IMR-90 (cell line): ENCODE results near the gene NXN. TPM values are rescaled to one million over a fixed set of nuclear protein-coding genes. Genes with fewer than 3 reads are reported as not detected.

Source experiments
- ATAC-seq: fragments of 200-7000 bp; cut with Tn5 transposase; 2 replicates; pipeline ENCODE4 v1.9.1; 2020; ENCODE audit warnings: low read depth, mild to moderate bottlenecking, moderate library complexity
- BruUV-seq: library from RNA; stranded (reverse); fragments of 400-500 nt; replicated peaks from 2 replicates; lab custom pipeline; 2021; lab: Mats Ljungman, UMichigan
- CTCF ChIA-PET: fragments of 300-600 bp; formaldehyde crosslinking; extraction: SDS; loops from one replicate; lab custom pipeline; 2021; ENCODE audit warnings: antibody characterized with exemption; lab: Yijun Ruan, JAX
- POLR2A ChIA-PET: fragments of 300-600 bp; sonication (Branson Sonifier 250); formaldehyde crosslinking; loops from one replicate; lab custom pipeline; 2022; ENCODE audit warnings: antibody characterized with exemption; ENCODE audit not compliant: unreplicated experiment; lab: Charles Lee
- DNase-seq: peaks from one replicate; pipeline ENCODE4 v3.0.0; 2013
- H2AFZ ChIP-seq: replicated peaks from 2 replicates; pipeline ENCODE3; 2013; ENCODE audit warnings: low read length, mild to moderate bottlenecking; ENCODE audit not compliant: poor library complexity
- H2AK5ac ChIP-seq: 2 replicates; pipeline ENCODE4 v1.6.1; 2013; ENCODE audit warnings: low read depth, low read length, inconsistent platforms
- H2AK9ac ChIP-seq: replicated peaks from 2 replicates; pipeline ENCODE3; 2013; ENCODE audit warnings: mild to moderate bottlenecking, low read depth, low read length, moderate library complexity; ENCODE audit not compliant: poor library complexity
- H2BK120ac ChIP-seq: 2 replicates; pipeline ENCODE4 v1.6.1; 2013; ENCODE audit warnings: low read depth, low read length, inconsistent platforms
- H2BK15ac ChIP-seq: 3 replicates; pipeline ENCODE4 v1.6.1; 2013; ENCODE audit warnings: low read depth, low read length, inconsistent platforms
- H2BK20ac ChIP-seq: 2 replicates; pipeline ENCODE4 v1.6.1; 2013; ENCODE audit warnings: low read depth, mild to moderate bottlenecking, inconsistent platforms, low read length, moderate library complexity
- H2BK5ac ChIP-seq: 2 replicates; pipeline ENCODE4 v1.6.1; 2013; ENCODE audit warnings: mild to moderate bottlenecking, low read depth, low read length, inconsistent platforms; ENCODE audit not compliant: poor library complexity, severe bottlenecking
- H3K14ac ChIP-seq: replicated peaks from 2 replicates; pipeline ENCODE4 v1.6.1; 2013; ENCODE audit warnings: low read depth, low read length, inconsistent platforms
- H3K18ac ChIP-seq: 2 replicates; pipeline ENCODE4 v1.6.1; 2013; ENCODE audit warnings: low read depth, low read length, control low read depth
- H3K23ac ChIP-seq: 2 replicates; pipeline ENCODE4 v1.6.1; 2013; ENCODE audit warnings: low read depth, low read length, inconsistent platforms
- H3K27ac ChIP-seq: 2 replicates; pipeline ENCODE4 v1.5.1; 2013; ENCODE audit warnings: mild to moderate bottlenecking, control low read depth, low read length; ENCODE audit not compliant: insufficient read depth
- H3K27me3 ChIP-seq: 2 replicates; pipeline ENCODE4 v1.6.1; 2013; ENCODE audit warnings: low read length; ENCODE audit not compliant: control insufficient read depth, insufficient read depth
- H3K36me3 ChIP-seq: 2 replicates; pipeline ENCODE4 v1.6.1; 2013; ENCODE audit warnings: low read length, mixed read lengths; ENCODE audit not compliant: control insufficient read depth, insufficient read depth
- H3K4ac ChIP-seq: 2 replicates; pipeline ENCODE4 v1.6.1; 2013; ENCODE audit warnings: low read depth, low read length, inconsistent platforms
- H3K4me1 ChIP-seq: 2 replicates; pipeline ENCODE4 v1.6.1; 2013; ENCODE audit warnings: low read length, mixed read lengths; ENCODE audit not compliant: control insufficient read depth, insufficient read depth
- H3K4me2 ChIP-seq: 2 replicates; pipeline ENCODE4 v1.6.1; 2013; ENCODE audit warnings: low read depth, mild to moderate bottlenecking, control low read depth, low read length, moderate library complexity
- H3K4me3 ChIP-seq: 2 replicates; pipeline ENCODE4 v1.5.1; 2013; ENCODE audit warnings: low read depth, mild to moderate bottlenecking, control low read depth, low read length, moderate library complexity; ENCODE audit not compliant: insufficient read depth
- H3K56ac ChIP-seq: 2 replicates; pipeline ENCODE4 v1.6.1; 2013; ENCODE audit warnings: low read length, inconsistent platforms; ENCODE audit not compliant: insufficient read depth; ENCODE audit errors: extremely low read depth
- H3K79me1 ChIP-seq, 2 experiments: 2 replicates each; pipeline ENCODE4 v1.6.1; 2013; ENCODE audit warnings: low read length in 2 of 2, inconsistent platforms in 1 of 2, low read depth in 1 of 2
- H3K9ac ChIP-seq: 2 replicates; pipeline ENCODE4 v1.6.1; 2013; ENCODE audit warnings: low read depth, low read length, control low read depth
- H3K9me1 ChIP-seq: 2 replicates; pipeline ENCODE4 v1.6.1; 2013; ENCODE audit warnings: low read length, inconsistent platforms; ENCODE audit not compliant: insufficient read depth
- H3K9me3 ChIP-seq: 2 replicates; pipeline ENCODE4 v1.6.1; 2013; ENCODE audit warnings: low read length; ENCODE audit not compliant: control insufficient read depth, insufficient read depth
- H4K20me1 ChIP-seq: 2 replicates; pipeline ENCODE4 v1.6.1; 2013; ENCODE audit warnings: low read length, inconsistent platforms; ENCODE audit not compliant: insufficient read depth
- H4K5ac ChIP-seq: 2 replicates; pipeline ENCODE4 v1.6.1; 2013; ENCODE audit warnings: mild to moderate bottlenecking, low read depth, low read length, control low read depth
- H4K8ac ChIP-seq, 2 experiments: 2 replicates each; pipeline ENCODE4 v1.6.1; 2013; ENCODE audit warnings: low read depth in 2 of 2, low read length in 2 of 2, control low read depth in 1 of 2, inconsistent platforms in 1 of 2
- H4K91ac ChIP-seq: 2 replicates; pipeline ENCODE4 v1.6.1; 2013; ENCODE audit warnings: low read depth, low read length, inconsistent platforms; ENCODE audit not compliant: insufficient read depth
- CEBPB ChIP-seq: IDR thresholded peaks from 2 replicates; pipeline ENCODE4 v1.6.1; 2012; ENCODE audit warnings: low read depth, low read length, improper control_type of control experiment
- CHD1 ChIP-seq: IDR thresholded peaks from 2 replicates; pipeline ENCODE4 v1.6.1; 2012; ENCODE audit warnings: low read depth, low read length, improper control_type of control experiment
- ELK1 ChIP-seq: fragments of 150-350 bp; IDR thresholded peaks from 2 replicates; pipeline ENCODE4 v1.6.1; 2016; ENCODE audit warnings: low read depth, mild to moderate bottlenecking, low read length, moderate library complexity, borderline replicate concordance
- NFE2L2 ChIP-seq: fragments of 150-350 bp; IDR thresholded peaks from 2 replicates; pipeline ENCODE4 v1.6.1; 2016; ENCODE audit warnings: low read depth, mild to moderate bottlenecking, low read length
- RAD21 ChIP-seq: IDR thresholded peaks from 2 replicates; pipeline ENCODE4 v1.6.1; 2012; ENCODE audit warnings: low read length, improper control_type of control experiment
- RCOR1 ChIP-seq: IDR thresholded peaks from 2 replicates; pipeline ENCODE4 v1.6.1; 2012; ENCODE audit warnings: mild to moderate bottlenecking, low read length, improper control_type of control experiment; ENCODE audit not compliant: insufficient replicate concordance
- RFX5 ChIP-seq: IDR thresholded peaks from 2 replicates; pipeline ENCODE4 v1.8.0; 2012; ENCODE audit warnings: low read depth, mild to moderate bottlenecking, low read length, moderate library complexity
- WGBS, 2 experiments: methylation state at CpG; one replicate each; pipeline versions ENCODE4 v1.1.5 to v1.1.7; 2013; ENCODE audit warnings: missing lambda C conversion rate in 2 of 2; ENCODE audit not compliant: insufficient read length in 1 of 2; ENCODE audit errors: extremely low coverage in 2 of 2; 5-methylcytosine and 5-hydroxymethylcytosine counted together
- dilution Hi-C: fragments of 300-500 bp; cut with HindIII; formaldehyde crosslinking; loops from one replicate; pipeline ENCODE4 v1.14.3; 2018; ENCODE audit warnings: low sequenced_read_pairs; ENCODE audit not compliant: unreplicated experiment
- in situ Hi-C: fragments of 300-500 bp; cut with MboI; formaldehyde crosslinking; loops from 3 replicates; pipeline ENCODE4 v1.14.3; 2019; ENCODE audit warnings: low sequenced_read_pairs, inconsistent platforms, mixed read lengths
- intact Hi-C: fragments of 100-400 bp; cut with micrococcal nuclease; formaldehyde crosslinking; loops from 2 replicates; pipeline ENCODE4 v1.10.0; 2022
- polyA plus RNA-seq, 3 experiments: library from polyadenylated mRNA; depleted of rRNA; stranded (reverse); fragments of >200 nt; gene quantifications; 2 replicates each; pipeline ENCODE4 v1.2.3, GENCODE V29; 2012; ENCODE audit warnings: low replicate concordance in 1 of 3
- total RNA-seq: library from RNA; depleted of rRNA; stranded (reverse); fragments of >200 nt; gene quantifications from 2 replicates; pipeline ENCODE4 v1.2.3, GENCODE V29; 2012

NXN gene
- total and polyA plus RNA-seq, 2 of the 4 experiments (the other 2 are of a cell fraction), result 52.5 to 116 TPM

- no peak overlapping the region for H3K18ac ChIP-seq
- ATAC-seq (no peak), DNase-seq (no peak)
- POLR2A ChIA-PET, result no interaction called here
- H4K20me1 ChIP-seq, result no peaks in the 10 kb centered on the region
- TF ChIP-seq ELK1 (no peak), RFX5 (no peak), NFE2L2 (no peak), RAD21 (no peak), CEBPB (no peak), RCOR1 (no peak), CHD1 (no peak)
- H2AFZ ChIP-seq, result no peak overlapping the region
- dilution Hi-C loops (no loop called here), in situ Hi-C loops (no loop called here), intact Hi-C loops (no loop called here)
- H3K4me1 ChIP-seq, result no peaks in the 10 kb centered on the region
- H3K4ac ChIP-seq, result no peak overlapping the region
- WGBS, 2 experiments, result 92% methylated on average over 4 of the region's 5 CpGs; no CpG with 5 or more reads in 1 of the 2 experiments
- H4K5ac ChIP-seq, result no peak overlapping the region
- no peak overlapping the region for H3K23ac ChIP-seq
- no peaks in the 10 kb centered on the region for H3K27me3 ChIP-seq
- no peak overlapping the region for H3K27ac ChIP-seq
- no TSS peak for BruUV-seq
- no peak overlapping the region for H3K4me2 ChIP-seq
- H2BK120ac ChIP-seq, result no peak overlapping the region
- no peak overlapping the region for H2BK20ac ChIP-seq
- H2BK15ac ChIP-seq, result no peak overlapping the region
- H3K56ac ChIP-seq, result no peak overlapping the region
- H3K9ac ChIP-seq, result no peak overlapping the region
- no peak overlapping the region for H2BK5ac ChIP-seq
- no peaks in the 10 kb centered on the region for H3K9me1 ChIP-seq
- CTCF ChIA-PET, result interaction anchor here (1.0 kb wide), 2 partner anchors 222 to 282 kb away, joined by 3 read pairs; partner anchors contain the start of gene TIMM22
- no peak overlapping the region for H4K8ac ChIP-seq
- H2AK5ac ChIP-seq, result no peak overlapping the region
- H2AK9ac ChIP-seq, result no peak overlapping the region
- no peaks in the 10 kb centered on the region for H3K9me3 ChIP-seq
- H3K36me3 ChIP-seq, result peaks cover 50% of the 10 kb centered on the region
- no peak overlapping the region for H3K4me3 ChIP-seq
- peaks cover 14 to 38% of the 10 kb centered on the region in 2 experiments for H3K79me1 ChIP-seq
- H4K91ac ChIP-seq, result no peak overlapping the region
- no peak overlapping the region for H3K14ac ChIP-seq
These were observed 205.3 kb downstream of the NXN start for GRCh38 chr17:774313-774584.
